ENCODE measurements around the gene UTS2B. TPM values are rescaled to one million over a fixed set of nuclear protein-coding genes. Genes with fewer than 3 reads are reported as not detected.

UTS2B gene
- total RNA-seq, 1 experiment from 2014 or later = 0.52 TPM

GRCh38 chr3:191378142-191378812, 48.0 kb upstream of the UTS2B start:
- ChIA-PET POLR2A (no interaction called here), CTCF (interaction anchor here (0.7 kb wide), 1 partner anchor 654 kb away, joined by 6 read pairs; no protein-coding TSS in a partner anchor)
- Mint-ChIP-seq H3K4me1 (ENCODE audit: low read depth, unreplicated experiment) (no peaks in the 10 kb centered on the region), H3K9me3 (ENCODE audit: unreplicated experiment) (no peaks in the 10 kb centered on the region), H3K27me3 (ENCODE audit: insufficient read depth, unreplicated experiment) (no peaks in the 10 kb centered on the region), H3K4me3 (ENCODE audit: unreplicated experiment) (no peak overlapping the region), H3K27ac (ENCODE audit: unreplicated experiment) (no peak overlapping the region), H3K36me3 (ENCODE audit: insufficient read depth, unreplicated experiment) (peaks cover 28% of the 10 kb centered on the region)
- BruUV-seq (replicated peaks) = no TSS peak
- Histone ChIP-seq H3K4me3 (ENCODE audit: low read depth, low read length) (no peak overlapping the region), H3K27me3 (replicated peaks; ENCODE audit: control insufficient read depth, insufficient read depth, low read length) (no peaks in the 10 kb centered on the region), H3K36me3 (ENCODE audit: control insufficient read depth, insufficient read depth, low read length) (no peaks in the 10 kb centered on the region; the same call in 1 of the 2 replicates), H3K9me3 (no peaks in the 10 kb centered on the region), H3K4me1 (no peaks in the 10 kb centered on the region)
- DNase-seq = no peak
- intact Hi-C loops (cut with micrococcal nuclease; ENCODE audit: unreplicated experiment) = no loop called here
- no peak for TF ChIP-seq CTCF (IDR thresholded peaks at IDR 0.05; ENCODE audit: insufficient read depth in 1 of 2, low read depth in 1 of 2, low read length in 1 of 2, severe bottlenecking in 1 of 2, unreplicated experiment in 1 of 2)

DNA sequence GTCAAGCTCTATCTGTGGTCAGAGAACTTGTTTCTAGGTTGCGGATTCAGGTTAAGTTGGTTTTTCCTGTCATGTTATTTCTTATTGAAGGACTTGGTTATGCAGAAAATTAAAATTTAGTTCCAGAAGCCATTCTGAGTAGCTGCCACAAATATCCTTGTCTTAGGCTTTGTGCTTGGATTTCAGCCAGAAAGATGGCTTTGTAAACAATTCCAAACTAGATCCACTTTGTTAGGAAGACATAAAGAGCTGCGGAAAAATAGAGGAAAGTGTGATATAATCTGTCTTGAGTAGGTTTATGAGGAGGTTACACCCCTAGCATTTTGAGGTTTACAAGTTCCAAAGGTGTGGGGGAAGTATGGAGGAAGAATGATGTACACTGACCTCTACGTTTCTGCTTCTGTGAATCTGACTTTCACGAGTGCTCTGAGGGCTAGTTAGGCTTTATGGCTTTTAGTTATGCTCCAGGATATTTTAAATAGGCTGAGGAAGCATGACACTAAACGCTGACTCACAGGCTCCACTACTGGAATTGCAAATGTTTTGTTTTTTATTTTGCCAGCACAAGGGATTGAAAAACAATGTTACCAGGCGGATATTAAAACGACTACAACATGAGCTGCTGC, 46.3 kb upstream of the UTS2B start:
- Mint-ChIP-seq H3K27ac (ENCODE audit: unreplicated experiment) (no peak overlapping the region), H3K9me3 (ENCODE audit: unreplicated experiment) (no peaks in the 10 kb centered on the region), H3K27me3 (ENCODE audit: insufficient read depth, unreplicated experiment) (no peaks in the 10 kb centered on the region), H3K4me3 (ENCODE audit: unreplicated experiment) (no peak overlapping the region), H3K36me3 (ENCODE audit: insufficient read depth, unreplicated experiment) (peaks cover 20% of the 10 kb centered on the region), H3K4me1 (ENCODE audit: low read depth, unreplicated experiment) (no peaks in the 10 kb centered on the region)
- POLR2A ChIA-PET = interaction anchor here (0.5 kb wide), 1 partner anchor 75 kb away, joined by 5 read pairs; no protein-coding TSS in a partner anchor
- CTCF ChIA-PET = no interaction called here
- no peak for DNase-seq
- Histone ChIP-seq H3K9me3 (no peaks in the 10 kb centered on the region), H3K4me1 (no peaks in the 10 kb centered on the region), H3K27me3 (replicated peaks; ENCODE audit: control insufficient read depth, insufficient read depth, low read length) (no peaks in the 10 kb centered on the region), H3K4me3 (ENCODE audit: low read depth, low read length) (no peak overlapping the region), H3K36me3 (ENCODE audit: control insufficient read depth, insufficient read depth, low read length) (no peaks in the 10 kb centered on the region; the same call in 1 of the 2 replicates)
- no peak for TF ChIP-seq CTCF (IDR thresholded peaks at IDR 0.05; ENCODE audit: insufficient read depth in 1 of 2, low read depth in 1 of 2, low read length in 1 of 2, severe bottlenecking in 1 of 2, unreplicated experiment in 1 of 2)
- intact Hi-C loops (cut with micrococcal nuclease; ENCODE audit: unreplicated experiment) = no loop called here
- BruUV-seq (replicated peaks) = no TSS peak

- H3K36me3 ChIP-seq (ENCODE audit: control insufficient read depth, insufficient read depth, low read length) = no peaks in the 10 kb centered on the region; the same call in 1 of the 2 replicates
- H3K27me3 ChIP-seq (replicated peaks; ENCODE audit: control insufficient read depth, insufficient read depth, low read length) = no peaks in the 10 kb centered on the region
- H3K9me3 Mint-ChIP-seq (ENCODE audit: unreplicated experiment) = no peaks in the 10 kb centered on the region
- intact Hi-C loops (cut with micrococcal nuclease; ENCODE audit: unreplicated experiment) = no loop called here
- TF ChIP-seq CTCF (IDR thresholded peaks at IDR 0.05; ENCODE audit: insufficient read depth in 1 of 2, low read depth in 1 of 2, low read length in 1 of 2, severe bottlenecking in 1 of 2, unreplicated experiment in 1 of 2) = no peak
- no peak for DNase-seq
- ChIA-PET POLR2A (no interaction called here), CTCF (no interaction called here)
- H3K4me3 ChIP-seq (ENCODE audit: low read depth, low read length) = no peak overlapping the region
- BruUV-seq (replicated peaks) = no TSS peak
- no peak overlapping the region for H3K4me3 Mint-ChIP-seq (ENCODE audit: unreplicated experiment)
- no peaks in the 10 kb centered on the region for H3K4me1 Mint-ChIP-seq (ENCODE audit: low read depth, unreplicated experiment)
- H3K27ac Mint-ChIP-seq (ENCODE audit: unreplicated experiment) = no peak overlapping the region
- no peaks in the 10 kb centered on the region for H3K27me3 Mint-ChIP-seq (ENCODE audit: insufficient read depth, unreplicated experiment)
- peaks cover 23% of the 10 kb centered on the region for H3K36me3 Mint-ChIP-seq (ENCODE audit: insufficient read depth, unreplicated experiment)
- no peaks in the 10 kb centered on the region for H3K4me1 ChIP-seq
- H3K9me3 ChIP-seq = no peaks in the 10 kb centered on the region
These were observed 43.0 kb upstream of the UTS2B start for GRCh38 chr3:191373327-191373726.

All from Caco-2 (cell line).